Keratinocyte (primary cell): Measurements from ENCODE around the gene RAB27B. TPM values are rescaled to one million over a fixed set of nuclear protein-coding genes. Genes with fewer than 3 reads are reported as not detected.

Source experiments
- DNase-seq: peaks from one replicate; pipeline ENCODE4 v3.0.0-alpha.2; 2011; ENCODE audit warnings: low read depth, missing footprints, low spot score
- FAIRE-seq: peaks from 2 replicates; lab custom pipeline; 2011; peaks lifted over from hg19 to GRCh38; lab: Jason Lieb, UNC
- H2AFZ ChIP-seq: 2 replicates; pipeline ENCODE4 v1.6.0; 2012; ENCODE audit warnings: low read length, control low read depth, inconsistent platforms; ENCODE audit not compliant: control insufficient read depth
- H3K27ac ChIP-seq: 2 replicates; pipeline ENCODE4 v1.5.1; 2011; ENCODE audit warnings: low read length; ENCODE audit not compliant: control insufficient read depth, insufficient read depth
- H3K27me3 ChIP-seq: 3 replicates; pipeline ENCODE4 v1.6.0; 2011; ENCODE audit warnings: low read length; ENCODE audit not compliant: control insufficient read depth, insufficient read depth; ENCODE audit errors: extremely low read depth
- H3K36me3 ChIP-seq, 2 experiments: 2 replicates in 1 of 2; 3 replicates in 1 of 2; pipeline ENCODE4 v1.5.1; 2011; ENCODE audit warnings: low read length in 2 of 2, mild to moderate bottlenecking in 1 of 2; ENCODE audit not compliant: control insufficient read depth in 2 of 2, insufficient read depth in 2 of 2; ENCODE audit errors: extremely low read depth in 1 of 2
- H3K4me1 ChIP-seq: 3 replicates; pipeline ENCODE4 v1.5.1; 2011; ENCODE audit warnings: low read length; ENCODE audit not compliant: control insufficient read depth, insufficient read depth; ENCODE audit errors: extremely low read depth
- H3K4me2 ChIP-seq: 3 replicates; pipeline ENCODE4 v1.6.0; 2011; ENCODE audit warnings: low read depth, low read length; ENCODE audit not compliant: control insufficient read depth, insufficient read depth; ENCODE audit errors: extremely low read depth
- H3K4me3 ChIP-seq, 3 experiments: fragments of 200-600 bp in 1 of 3; sonication (generic) in 1 of 3; 2 replicates in 2 of 3; 3 replicates in 1 of 3; pipeline ENCODE4 v1.5.1; 2011 to 2016; ENCODE audit warnings: low read length in 3 of 3, mild to moderate bottlenecking in 3 of 3, control low read depth in 2 of 3, inconsistent platforms in 1 of 3, low read depth in 1 of 3, mixed read lengths in 1 of 3, mixed run types in 1 of 3, moderate library complexity in 1 of 3; ENCODE audit not compliant: control insufficient read depth in 2 of 3, insufficient read depth in 2 of 3; ENCODE audit errors: extremely low read depth in 1 of 3
- H3K79me2 ChIP-seq: 2 replicates; pipeline ENCODE4 v1.6.0; 2012; ENCODE audit warnings: low read length; ENCODE audit not compliant: control insufficient read depth, insufficient read depth
- H3K9ac ChIP-seq: 3 replicates; pipeline ENCODE4 v1.6.0; 2011; ENCODE audit warnings: low read length; ENCODE audit not compliant: control insufficient read depth, insufficient read depth; ENCODE audit errors: extremely low read depth
- H3K9me1 ChIP-seq: 3 replicates; pipeline ENCODE4 v1.6.0; 2011; ENCODE audit warnings: low read length; ENCODE audit not compliant: control insufficient read depth, insufficient read depth; ENCODE audit errors: extremely low read depth
- H3K9me3 ChIP-seq: 2 replicates; pipeline ENCODE4 v1.5.1; 2012; ENCODE audit warnings: low read depth, low read length; ENCODE audit not compliant: control insufficient read depth
- H4K20me1 ChIP-seq: 3 replicates; pipeline ENCODE4 v1.6.0; 2011; ENCODE audit warnings: low read length; ENCODE audit not compliant: control insufficient read depth, insufficient read depth; ENCODE audit errors: extremely low read depth
- EZH2 ChIP-seq: IDR thresholded peaks from one replicate; pipeline ENCODE4 v1.6.1; 2012; ENCODE audit warnings: inconsistent platforms, mild to moderate bottlenecking, low read length, moderate library complexity
- dilution Hi-C: fragments of 300-500 bp; cut with MboI; formaldehyde crosslinking; loops from one replicate; pipeline ENCODE4 v1.7.0; 2020; ENCODE audit warnings: low sequenced_read_pairs; ENCODE audit not compliant: extremely low pct_ligation_motif_present
- polyA plus RNA-seq, 5 experiments: library from polyadenylated mRNA; depleted of rRNA in 3 of 5; stranded (reverse) in 3 of 5; stranded (forward) in 1 of 5; unstranded in 1 of 5; fragments of >200 nt; gene quantifications; 1 replicate in 1 of 5; 2 replicates in 3 of 5; 3 replicates in 1 of 5; pipeline versions ENCODE4 v1.2.1 to v1.2.3, GENCODE V29; 2011 to 2012; ENCODE audit warnings: missing spikeins in 2 of 5, low read depth in 1 of 5, low replicate concordance in 1 of 5
- TF ChIP-seq, protein P1 (sequence below), 3 experiments: IDR thresholded peaks in 1 of 3; conservative IDR thresholded peaks in 1 of 3; optimal IDR thresholded peaks in 1 of 3; 2 replicates in 2 of 3; 3 replicates in 1 of 3; pipeline versions ENCODE3 to v1.5.1; 2011; ENCODE audit warnings: low read length in 3 of 3, mild to moderate bottlenecking in 3 of 3, moderate library complexity in 2 of 3, control low read depth in 1 of 3, inconsistent platforms in 1 of 3; ENCODE audit not compliant: insufficient read depth in 2 of 3; ENCODE audit errors: extremely low read depth in 1 of 3

Gene RAB27B
- polyA plus RNA-seq, 1 donor (not counting 4 experiments of a cell fraction or from before 2014, with no cell fraction given) = 4.2 TPM

DNA sequence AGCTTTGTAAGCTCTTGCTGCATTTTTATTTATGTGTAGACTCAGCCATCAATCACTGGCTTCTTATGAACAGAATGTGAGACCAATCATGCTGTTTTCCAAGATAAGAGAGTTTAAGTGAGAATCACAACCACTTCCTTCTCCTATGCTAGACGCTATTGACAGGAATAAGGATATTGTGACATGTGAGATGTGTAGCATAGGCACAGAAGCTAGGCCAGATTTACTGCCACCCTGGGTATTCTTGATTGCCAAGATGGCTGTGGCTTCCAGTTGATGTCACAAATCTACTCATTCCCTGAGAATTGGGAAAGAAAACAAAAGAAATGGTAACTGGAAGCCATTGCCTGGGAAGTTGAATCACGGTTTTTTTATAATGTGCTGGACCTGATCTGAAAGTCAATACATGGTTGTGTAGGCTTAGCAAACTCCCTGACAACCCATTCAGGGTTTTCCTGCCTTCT, 49.9 kb downstream of the RAB27B start:
- Histone ChIP-seq H2AFZ (no peak overlapping the region), H3K27me3 (no peaks in the 10 kb centered on the region), H3K9me1 (no peaks in the 10 kb centered on the region), H3K27ac (no peak overlapping the region), H3K4me1 (peaks cover 22% of the 10 kb centered on the region), H3K36me3 (no peaks in the 10 kb centered on the region), H3K9me3 (no peaks in the 10 kb centered on the region), H3K4me2 (no peak overlapping the region), H3K9ac (no peak overlapping the region), H3K4me3 (no peak overlapping the region), H3K79me2 (no peaks in the 10 kb centered on the region), H4K20me1 (no peaks in the 10 kb centered on the region)
- TF ChIP-seq, protein P1, sequence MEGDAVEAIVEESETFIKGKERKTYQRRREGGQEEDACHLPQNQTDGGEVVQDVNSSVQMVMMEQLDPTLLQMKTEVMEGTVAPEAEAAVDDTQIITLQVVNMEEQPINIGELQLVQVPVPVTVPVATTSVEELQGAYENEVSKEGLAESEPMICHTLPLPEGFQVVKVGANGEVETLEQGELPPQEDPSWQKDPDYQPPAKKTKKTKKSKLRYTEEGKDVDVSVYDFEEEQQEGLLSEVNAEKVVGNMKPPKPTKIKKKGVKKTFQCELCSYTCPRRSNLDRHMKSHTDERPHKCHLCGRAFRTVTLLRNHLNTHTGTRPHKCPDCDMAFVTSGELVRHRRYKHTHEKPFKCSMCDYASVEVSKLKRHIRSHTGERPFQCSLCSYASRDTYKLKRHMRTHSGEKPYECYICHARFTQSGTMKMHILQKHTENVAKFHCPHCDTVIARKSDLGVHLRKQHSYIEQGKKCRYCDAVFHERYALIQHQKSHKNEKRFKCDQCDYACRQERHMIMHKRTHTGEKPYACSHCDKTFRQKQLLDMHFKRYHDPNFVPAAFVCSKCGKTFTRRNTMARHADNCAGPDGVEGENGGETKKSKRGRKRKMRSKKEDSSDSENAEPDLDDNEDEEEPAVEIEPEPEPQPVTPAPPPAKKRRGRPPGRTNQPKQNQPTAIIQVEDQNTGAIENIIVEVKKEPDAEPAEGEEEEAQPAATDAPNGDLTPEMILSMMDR (optimal IDR thresholded peaks at IDR 0.05 in 1 of 3, IDR thresholded peaks at IDR 0.05 in 1 of 3, conservative IDR thresholded peaks at IDR 0.05 in 1 of 3; ENCODE audit: extremely low read depth in 1 of 3, insufficient read depth in 2 of 3, low read length in 3 of 3) = no peak
- TF ChIP-seq EZH2 = no peak
- dilution Hi-C loops = no loop called here
- FAIRE-seq = no peak
- DNase-seq = no peak

DNA sequence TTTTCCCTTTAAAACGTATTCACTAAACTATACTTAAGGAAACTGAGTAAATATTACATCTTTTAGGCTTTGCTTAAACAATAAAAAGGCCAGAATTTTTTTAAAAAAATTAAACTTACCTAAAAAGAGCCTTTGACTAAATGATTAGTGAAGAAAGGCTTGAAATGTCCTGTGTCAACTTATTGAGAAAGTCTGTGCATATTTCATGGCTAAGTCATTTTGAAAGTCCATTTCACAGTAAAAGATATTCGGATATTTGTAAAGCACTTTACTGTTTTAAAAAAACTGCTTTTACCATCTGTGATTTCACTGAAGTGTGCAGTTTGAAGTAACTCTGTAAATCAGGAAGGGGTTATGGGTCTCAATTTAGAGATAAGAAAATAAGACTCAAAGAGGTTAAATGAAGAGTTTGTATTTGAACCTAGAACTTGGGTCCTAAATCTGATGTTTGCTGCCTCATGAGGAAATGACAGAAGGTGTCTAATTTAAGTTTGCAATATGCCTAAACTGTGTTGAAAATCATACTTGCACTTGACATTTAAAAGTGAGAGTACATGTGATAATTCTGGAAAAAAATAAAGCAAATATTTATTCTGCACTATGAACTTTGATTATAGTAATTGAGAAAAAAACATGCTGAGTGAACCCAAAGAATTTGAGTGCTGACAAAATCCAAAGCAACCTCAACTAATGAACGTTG, 50.5 kb downstream of the RAB27B start:
- dilution Hi-C loops = no loop called here
- peaks cover 20% of the 10 kb centered on the region for H3K4me1 ChIP-seq
- H4K20me1 ChIP-seq = no peaks in the 10 kb centered on the region
- TF ChIP-seq, protein P1 (optimal IDR thresholded peaks at IDR 0.05 in 1 of 3, IDR thresholded peaks at IDR 0.05 in 1 of 3, conservative IDR thresholded peaks at IDR 0.05 in 1 of 3; ENCODE audit: extremely low read depth in 1 of 3, insufficient read depth in 2 of 3, low read length in 3 of 3) = no peak
- no peak for TF ChIP-seq EZH2
- no peaks in the 10 kb centered on the region for H3K79me2 ChIP-seq
- H3K4me3 ChIP-seq = no peak overlapping the region
- no peak overlapping the region for H3K4me2 ChIP-seq
- FAIRE-seq = no peak
- no peak overlapping the region for H3K27ac ChIP-seq
- H3K27me3 ChIP-seq = no peaks in the 10 kb centered on the region
- no peaks in the 10 kb centered on the region for H3K36me3 ChIP-seq
- no peak overlapping the region for H3K9ac ChIP-seq
- no peaks in the 10 kb centered on the region for H3K9me1 ChIP-seq
- no peaks in the 10 kb centered on the region for H3K9me3 ChIP-seq
- DNase-seq = no peak
- no peak overlapping the region for H2AFZ ChIP-seq
